Stimulated activated CD4-positive, alpha-beta T cell treated with anti-CD3 and anti-CD28 coated beads, Interleukin-4, amount 100 ng/mL, for 48 hours (primary cell): ENCODE results near the gene SLC39A9.
"Not testable (repeated sequence)": the region's sequence is repeated elsewhere in the genome, so short reads cannot be mapped to it uniquely, and the experiment has no call there.

Experiments
- DNase-seq, 2 donors: peaks; one replicate each; pipeline ENCODE4 v3.0.0-alpha.2; 2020; ENCODE audit warnings: low read depth in 2 of 2

The SLC39A9 gene

GRCh38 chr14:69475194-69475818 lies 76.8 kb downstream of the SLC39A9 start:
- no peak for DNase-seq

DNA sequence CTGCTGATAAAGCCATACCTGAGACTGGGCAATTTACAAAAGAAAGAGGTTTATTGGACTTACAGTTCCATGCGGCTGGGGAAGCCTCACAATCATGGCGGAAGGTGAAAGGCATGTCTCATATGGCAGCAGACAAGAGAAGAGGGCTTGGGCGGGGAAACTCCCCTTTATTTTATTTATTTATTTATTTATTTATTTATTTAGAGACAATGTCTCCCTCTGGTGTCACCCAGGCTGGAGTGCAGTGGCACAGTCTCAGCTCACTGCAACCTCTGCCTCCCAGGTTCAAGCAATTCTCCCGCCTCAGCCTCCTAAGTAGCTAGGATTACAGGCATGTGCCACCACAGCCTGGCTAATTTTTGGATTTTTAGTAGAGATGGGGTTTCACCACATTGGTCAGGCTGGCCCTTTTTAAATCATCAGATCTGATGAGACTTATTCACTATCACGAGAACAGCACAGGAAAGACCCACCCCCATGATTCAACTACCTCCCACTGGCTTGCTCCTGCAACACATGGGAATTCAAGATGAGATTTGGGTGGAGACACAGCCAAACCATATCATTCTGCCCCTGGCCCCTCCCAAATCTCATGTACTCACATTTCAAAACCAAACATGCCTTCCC lies 78.4 kb downstream of the SLC39A9 start:
- DNase-seq = not testable (repeated sequence)

DNA sequence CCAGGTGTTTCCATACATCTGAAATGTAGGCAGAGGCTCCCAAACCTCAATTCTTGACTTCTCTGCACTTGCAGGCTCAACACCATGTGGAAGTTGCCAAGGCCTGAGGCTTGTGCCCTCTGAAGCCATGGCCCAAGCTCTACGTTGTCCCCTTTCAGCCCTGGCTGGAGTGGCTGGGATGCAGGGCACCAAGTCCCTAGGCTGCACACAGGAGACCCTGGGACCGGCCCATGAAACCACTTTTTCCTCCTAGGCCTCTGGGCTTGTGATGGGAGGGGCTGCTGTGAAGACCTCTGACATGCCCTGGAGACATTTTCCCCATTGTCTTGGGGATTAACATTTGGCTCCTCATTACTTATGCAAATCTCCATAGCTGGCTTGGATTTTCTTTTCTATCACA lies 79.6 kb downstream of the SLC39A9 start:
- not testable (repeated sequence) for DNase-seq

DNA sequence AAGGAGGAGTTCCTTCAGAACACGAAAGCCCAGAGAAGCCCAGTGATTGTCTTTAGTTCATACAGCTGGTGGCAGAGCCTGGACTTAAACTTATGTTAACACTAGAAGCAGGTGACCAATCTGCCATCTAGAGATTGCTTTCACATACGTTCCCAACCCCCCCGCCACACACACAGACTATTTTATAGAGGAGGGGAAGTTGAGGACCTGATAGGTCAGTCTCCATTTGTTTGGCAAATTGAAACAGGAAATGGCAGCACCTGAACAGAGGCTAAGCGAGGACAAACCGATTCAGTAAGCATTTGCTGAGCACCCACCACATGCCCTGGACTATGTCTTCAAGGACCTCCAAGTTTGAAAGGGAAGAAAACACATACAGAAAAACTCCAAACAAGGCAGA lies 81.2 kb downstream of the SLC39A9 start:
- no peak for DNase-seq

DNA sequence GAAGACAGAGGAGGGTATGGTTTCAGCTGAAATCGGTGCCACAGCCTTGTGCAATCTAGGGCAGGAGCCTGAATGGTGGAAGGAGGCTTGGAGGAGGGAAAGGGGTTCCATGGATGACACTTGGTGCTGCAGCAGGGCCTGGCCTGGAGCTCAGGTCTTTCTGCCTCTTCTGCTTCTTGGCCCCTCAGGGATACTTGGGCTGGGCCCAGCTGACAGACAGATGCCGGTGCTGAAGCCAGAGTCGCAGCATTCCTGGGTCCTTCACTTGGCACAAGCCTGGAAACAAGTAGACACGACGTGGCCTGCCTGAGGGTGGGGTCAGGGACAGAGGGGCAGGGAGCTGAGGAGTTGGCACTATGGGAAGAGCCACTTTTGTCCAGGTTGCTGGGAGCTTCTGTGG lies 81.6 kb downstream of the SLC39A9 start:
- no peak for DNase-seq

- no peak for DNase-seq
These were observed 83.5 kb downstream of the SLC39A9 start for GRCh38 chr14:69481815-69482568.

- DNase-seq = no peak
These were observed 85.4 kb downstream of the SLC39A9 start for GRCh38 chr14:69483765-69484443.

DNA sequence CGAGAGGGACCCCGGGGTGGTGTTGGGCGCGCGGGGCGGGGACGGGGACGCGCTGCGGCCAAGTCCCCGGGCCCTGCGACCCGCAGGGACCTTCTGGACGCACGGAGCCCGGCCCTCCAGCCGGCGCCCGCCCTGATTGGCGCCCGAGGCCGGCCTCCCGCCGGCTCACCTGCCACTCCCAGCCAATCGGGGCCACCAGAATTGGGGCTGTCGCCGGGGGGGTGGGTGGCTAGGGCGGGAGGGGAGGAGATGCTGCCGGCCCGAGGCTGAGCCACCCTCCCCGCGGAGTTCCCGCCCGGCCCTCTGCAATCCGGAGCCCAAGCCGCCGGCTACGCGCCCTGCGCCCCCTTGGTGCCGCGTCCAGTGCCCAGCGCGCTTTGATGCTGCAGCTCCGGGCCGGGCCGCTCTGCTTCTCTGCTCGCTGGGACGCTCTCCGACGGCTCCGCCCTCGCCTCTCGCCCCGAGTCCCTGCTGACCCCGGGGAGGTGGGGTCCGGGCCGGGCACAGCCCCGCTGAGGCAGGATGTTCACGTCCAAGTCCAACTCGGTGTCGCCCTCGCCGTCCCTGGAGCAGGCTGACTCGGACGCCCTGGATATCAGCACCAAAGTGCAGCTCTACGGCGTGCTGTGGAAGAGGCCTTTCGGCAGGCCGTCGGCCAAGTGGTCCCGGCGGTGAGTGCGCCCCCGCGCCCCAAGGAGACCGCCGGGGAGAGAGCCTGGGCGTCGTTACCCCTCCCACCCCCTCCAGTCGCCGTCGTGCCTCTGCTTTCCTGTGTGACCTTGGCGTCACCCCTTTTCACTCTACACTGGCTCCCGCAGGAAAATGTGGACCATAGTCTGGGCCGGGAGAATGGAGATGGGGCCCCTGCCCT lies 86.2 kb downstream of the SLC39A9 start, which contains the start of gene PLEKHD1:
Gene PLEKHD1 (plus strand): TSS at position 285 of the 871 bp plus-strand sequence. CDS start 238 bp downstream, at position 523.
- DNase-seq = no peak

GRCh38 chr14:69485315-69485660 lies 86.8 kb downstream of the SLC39A9 start:
- DNase-seq = no peak

DNA sequence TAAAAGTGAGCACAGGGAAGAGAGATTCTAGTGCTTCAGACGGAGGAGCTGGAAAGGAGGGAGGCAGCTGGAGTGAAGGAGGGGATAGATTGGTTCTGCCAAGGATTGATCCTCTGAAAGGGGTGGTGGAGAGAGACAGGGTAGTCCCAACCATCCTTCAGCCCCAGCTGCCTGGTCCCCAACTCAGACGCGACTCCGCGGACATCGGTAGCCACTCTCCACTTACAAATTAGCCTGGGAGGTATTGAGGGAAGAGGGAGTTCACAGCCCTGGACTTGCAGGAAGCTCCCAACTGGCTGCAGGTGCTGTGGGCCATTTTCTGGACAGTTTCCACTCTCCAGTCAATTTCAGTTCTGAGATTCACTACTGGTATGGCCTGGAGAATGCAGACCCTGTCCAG lies 87.2 kb downstream of the SLC39A9 start:
- DNase-seq = no peak

- DNase-seq = no peak
These were observed 88.7 kb downstream of the SLC39A9 start for GRCh38 chr14:69487226-69487625.

- DNase-seq = no peak
These were observed 89.3 kb downstream of the SLC39A9 start for GRCh38 chr14:69487771-69488170.

DNA sequence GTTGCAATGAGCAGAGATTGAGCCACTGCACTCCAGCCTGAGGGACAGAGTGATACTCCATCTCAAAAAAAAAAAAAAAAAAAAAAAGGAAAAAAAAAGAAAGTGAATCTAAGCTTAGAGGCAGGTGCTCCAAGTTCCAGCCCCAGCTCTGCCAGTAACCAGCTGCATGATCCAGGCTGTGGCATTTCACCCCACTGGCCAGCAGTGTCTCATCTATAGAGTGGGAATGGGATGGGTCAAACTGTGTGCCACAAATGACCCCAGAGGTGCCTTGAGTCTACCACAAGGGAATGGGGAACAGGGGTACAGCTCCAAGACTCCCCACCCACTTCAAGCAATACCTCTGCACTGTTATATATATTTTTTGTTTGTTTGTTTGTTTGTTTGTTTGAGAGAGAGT lies 91.0 kb downstream of the SLC39A9 start:
- DNase-seq = no peak

DNA sequence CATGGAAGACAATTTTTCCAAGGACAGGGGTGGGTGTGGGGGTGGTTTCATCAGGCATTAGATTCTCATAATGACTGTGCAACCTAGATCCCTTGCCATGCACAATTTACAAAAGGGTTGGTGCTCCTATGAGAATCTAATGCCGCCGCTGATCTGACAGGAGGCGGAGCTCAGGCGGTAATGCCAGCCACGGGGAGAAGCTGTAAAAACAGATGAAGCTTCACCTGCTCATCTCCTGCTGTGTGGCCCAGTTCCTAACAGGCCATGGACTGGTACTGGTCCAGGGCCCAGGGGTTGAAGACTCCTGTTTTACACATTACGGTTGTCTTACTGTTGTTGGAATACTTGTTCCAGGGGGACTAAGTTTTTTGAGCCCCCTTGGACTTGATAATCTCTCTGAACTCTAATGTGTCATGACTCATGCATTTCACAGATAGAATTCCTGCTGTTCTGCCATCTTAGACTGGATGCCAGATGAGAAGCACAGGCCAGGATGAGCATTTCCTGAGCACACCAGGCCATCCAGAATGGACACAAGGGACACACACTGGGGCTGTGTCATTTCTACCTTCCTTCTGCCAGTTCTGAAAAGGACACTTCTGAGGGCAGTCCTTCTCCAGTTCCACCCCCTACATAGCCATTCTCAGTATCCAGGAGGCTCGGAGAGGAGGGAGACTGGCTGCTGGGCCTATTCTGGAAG lies 91.9 kb downstream of the SLC39A9 start:
- DNase-seq = no peak

DNA sequence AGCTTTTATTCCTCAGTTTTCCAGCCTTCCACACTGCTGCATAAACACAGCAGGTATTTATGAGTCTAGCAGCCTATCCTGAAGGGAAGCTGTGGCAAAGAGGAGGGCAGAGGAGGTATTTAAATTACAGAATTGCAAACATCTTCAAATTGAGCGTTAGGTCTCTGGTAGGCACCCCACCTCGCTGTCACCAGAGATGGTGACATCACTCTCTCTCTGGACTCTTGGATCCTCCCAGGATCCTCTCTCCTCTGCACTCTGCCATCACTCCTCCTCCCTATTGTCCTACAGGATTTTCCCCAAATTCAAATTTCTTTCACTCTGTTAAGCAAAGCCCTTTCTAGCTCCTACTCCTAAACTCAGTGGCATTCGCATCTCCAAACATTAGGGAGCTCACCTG lies 92.7 kb downstream of the SLC39A9 start:
- no peak for DNase-seq

GRCh38 chr14:69493038-69493437 lies 94.5 kb downstream of the SLC39A9 start:
- no peak for DNase-seq

GRCh38 chr14:69493791-69494190 lies 95.3 kb downstream of the SLC39A9 start:
- DNase-seq = no peak

DNA sequence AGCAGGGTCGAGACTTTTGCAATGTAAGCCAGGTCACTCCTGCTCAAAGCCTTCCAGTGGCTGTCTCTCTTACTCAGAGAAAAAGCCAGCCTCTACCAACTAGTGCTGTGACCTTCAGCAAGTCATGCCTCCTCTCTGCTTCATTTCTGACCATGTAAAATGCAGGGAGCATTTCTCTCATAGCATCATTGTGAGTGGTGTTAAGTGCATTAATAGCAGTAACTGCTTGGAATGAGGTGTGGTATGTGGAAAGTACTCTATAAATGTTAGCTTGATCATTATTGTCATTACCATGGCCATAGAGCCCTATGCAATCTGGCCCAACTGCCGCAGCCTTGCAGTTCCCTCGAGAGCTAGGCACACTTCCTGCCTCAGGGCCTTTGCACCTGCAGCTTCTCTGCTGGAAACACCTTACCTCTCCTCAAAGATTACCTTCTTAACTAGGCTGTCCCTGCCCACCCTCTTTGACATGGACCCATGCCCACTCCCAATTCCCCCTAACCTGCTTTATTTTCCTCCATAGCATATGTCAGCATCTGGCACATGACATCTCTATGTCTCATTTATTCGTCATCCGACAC lies 96.9 kb downstream of the SLC39A9 start:
- no peak for DNase-seq

DNA sequence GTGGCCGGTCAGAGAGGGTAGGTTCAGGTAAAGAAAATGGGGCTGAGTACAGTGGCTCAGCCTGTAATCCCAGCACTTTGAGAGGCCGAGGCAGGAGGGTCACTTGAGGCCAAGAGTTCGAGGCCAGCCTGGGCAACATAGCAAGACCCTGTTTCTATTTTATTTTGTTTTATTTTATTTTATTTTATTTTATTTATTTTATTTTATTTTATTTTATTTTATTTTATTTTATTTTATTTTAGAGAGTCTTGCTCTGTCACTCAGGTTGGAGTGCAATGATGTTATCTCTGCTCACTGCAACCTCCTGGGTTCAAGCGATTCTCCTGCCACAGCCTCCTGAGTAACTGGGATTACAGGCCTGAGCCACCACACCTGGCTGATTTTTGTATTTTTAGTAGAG lies 99.4 kb downstream of the SLC39A9 start:
- not testable (repeated sequence) for DNase-seq

- DNase-seq = not testable (repeated sequence)
These were observed 99.8 kb downstream of the SLC39A9 start for GRCh38 chr14:69498286-69498685.
